K562 (cell line): ENCODE measurements around the gene CSMD2. TPM values are rescaled to one million over a fixed set of nuclear protein-coding genes. Genes with fewer than 3 reads are reported as not detected.

Experiments used
- polyA plus RNA-seq, 8 experiments: library from polyadenylated mRNA; depleted of rRNA in 4 of 8; stranded (reverse) in 5 of 8; unstranded in 3 of 8; fragments of >200 nt; fragmentation: Nextera tagmentation in 2 of 8; fragmentation: Illumina TruSeq in 1 of 8; extraction: Ambion mirVana in 2 of 8; extraction: Trizol in 1 of 8; gene quantifications; 2 replicates each; pipeline versions ENCODE4 v1.2.1 to v1.2.3, GENCODE V29; 2011 to 2014; ENCODE audit warnings: inconsistent platforms in 1 of 8, missing spikeins in 1 of 8
- total RNA-seq, 7 experiments: library from RNA; depleted of rRNA in 6 of 7; stranded (reverse); fragments of >200 nt in 6 of 7; fragmentation: Illumina TruSeq in 2 of 7; extraction: Trizol in 2 of 7; gene quantifications; 2 replicates each; pipeline versions ENCODE4 v1.2.1 to v1.2.3, GENCODE V29; 2011 to 2021; ENCODE audit warnings: low replicate concordance in 1 of 7
- TF ChIP-seq, protein P1 (sequence below): fragments of 200-600 bp; sonication (generic); IDR thresholded peaks from one replicate; pipeline ENCODE4 v1.6.1; 2012; ENCODE audit warnings: mild to moderate bottlenecking, low read depth, low read length, inconsistent platforms

Gene CSMD2
- total and polyA plus RNA-seq, 9 of the 15 experiments (the other 6 are each of a cell fraction or from before 2014, with no cell fraction given): not detected

DNA sequence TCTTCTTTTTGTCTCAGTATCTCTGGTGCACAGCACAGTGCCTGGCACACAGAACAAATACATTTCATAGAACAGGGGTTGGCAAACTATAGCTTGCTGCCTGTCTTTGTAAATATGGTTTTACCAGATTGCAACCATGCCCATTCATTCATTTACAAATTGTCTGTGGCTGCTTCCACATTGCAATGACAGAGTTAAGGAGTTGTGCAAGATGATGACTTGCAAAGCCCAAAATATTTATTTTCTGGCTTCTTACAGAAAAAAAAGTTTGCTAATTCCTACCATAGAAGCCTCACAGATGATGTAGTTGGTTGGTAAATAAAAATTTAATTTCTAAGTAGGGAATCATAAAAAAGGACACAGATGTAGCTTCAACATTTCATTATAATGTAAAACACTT is 312.3 kb downstream of the CSMD2 start (continued):
- TF ChIP-seq, protein P1, sequence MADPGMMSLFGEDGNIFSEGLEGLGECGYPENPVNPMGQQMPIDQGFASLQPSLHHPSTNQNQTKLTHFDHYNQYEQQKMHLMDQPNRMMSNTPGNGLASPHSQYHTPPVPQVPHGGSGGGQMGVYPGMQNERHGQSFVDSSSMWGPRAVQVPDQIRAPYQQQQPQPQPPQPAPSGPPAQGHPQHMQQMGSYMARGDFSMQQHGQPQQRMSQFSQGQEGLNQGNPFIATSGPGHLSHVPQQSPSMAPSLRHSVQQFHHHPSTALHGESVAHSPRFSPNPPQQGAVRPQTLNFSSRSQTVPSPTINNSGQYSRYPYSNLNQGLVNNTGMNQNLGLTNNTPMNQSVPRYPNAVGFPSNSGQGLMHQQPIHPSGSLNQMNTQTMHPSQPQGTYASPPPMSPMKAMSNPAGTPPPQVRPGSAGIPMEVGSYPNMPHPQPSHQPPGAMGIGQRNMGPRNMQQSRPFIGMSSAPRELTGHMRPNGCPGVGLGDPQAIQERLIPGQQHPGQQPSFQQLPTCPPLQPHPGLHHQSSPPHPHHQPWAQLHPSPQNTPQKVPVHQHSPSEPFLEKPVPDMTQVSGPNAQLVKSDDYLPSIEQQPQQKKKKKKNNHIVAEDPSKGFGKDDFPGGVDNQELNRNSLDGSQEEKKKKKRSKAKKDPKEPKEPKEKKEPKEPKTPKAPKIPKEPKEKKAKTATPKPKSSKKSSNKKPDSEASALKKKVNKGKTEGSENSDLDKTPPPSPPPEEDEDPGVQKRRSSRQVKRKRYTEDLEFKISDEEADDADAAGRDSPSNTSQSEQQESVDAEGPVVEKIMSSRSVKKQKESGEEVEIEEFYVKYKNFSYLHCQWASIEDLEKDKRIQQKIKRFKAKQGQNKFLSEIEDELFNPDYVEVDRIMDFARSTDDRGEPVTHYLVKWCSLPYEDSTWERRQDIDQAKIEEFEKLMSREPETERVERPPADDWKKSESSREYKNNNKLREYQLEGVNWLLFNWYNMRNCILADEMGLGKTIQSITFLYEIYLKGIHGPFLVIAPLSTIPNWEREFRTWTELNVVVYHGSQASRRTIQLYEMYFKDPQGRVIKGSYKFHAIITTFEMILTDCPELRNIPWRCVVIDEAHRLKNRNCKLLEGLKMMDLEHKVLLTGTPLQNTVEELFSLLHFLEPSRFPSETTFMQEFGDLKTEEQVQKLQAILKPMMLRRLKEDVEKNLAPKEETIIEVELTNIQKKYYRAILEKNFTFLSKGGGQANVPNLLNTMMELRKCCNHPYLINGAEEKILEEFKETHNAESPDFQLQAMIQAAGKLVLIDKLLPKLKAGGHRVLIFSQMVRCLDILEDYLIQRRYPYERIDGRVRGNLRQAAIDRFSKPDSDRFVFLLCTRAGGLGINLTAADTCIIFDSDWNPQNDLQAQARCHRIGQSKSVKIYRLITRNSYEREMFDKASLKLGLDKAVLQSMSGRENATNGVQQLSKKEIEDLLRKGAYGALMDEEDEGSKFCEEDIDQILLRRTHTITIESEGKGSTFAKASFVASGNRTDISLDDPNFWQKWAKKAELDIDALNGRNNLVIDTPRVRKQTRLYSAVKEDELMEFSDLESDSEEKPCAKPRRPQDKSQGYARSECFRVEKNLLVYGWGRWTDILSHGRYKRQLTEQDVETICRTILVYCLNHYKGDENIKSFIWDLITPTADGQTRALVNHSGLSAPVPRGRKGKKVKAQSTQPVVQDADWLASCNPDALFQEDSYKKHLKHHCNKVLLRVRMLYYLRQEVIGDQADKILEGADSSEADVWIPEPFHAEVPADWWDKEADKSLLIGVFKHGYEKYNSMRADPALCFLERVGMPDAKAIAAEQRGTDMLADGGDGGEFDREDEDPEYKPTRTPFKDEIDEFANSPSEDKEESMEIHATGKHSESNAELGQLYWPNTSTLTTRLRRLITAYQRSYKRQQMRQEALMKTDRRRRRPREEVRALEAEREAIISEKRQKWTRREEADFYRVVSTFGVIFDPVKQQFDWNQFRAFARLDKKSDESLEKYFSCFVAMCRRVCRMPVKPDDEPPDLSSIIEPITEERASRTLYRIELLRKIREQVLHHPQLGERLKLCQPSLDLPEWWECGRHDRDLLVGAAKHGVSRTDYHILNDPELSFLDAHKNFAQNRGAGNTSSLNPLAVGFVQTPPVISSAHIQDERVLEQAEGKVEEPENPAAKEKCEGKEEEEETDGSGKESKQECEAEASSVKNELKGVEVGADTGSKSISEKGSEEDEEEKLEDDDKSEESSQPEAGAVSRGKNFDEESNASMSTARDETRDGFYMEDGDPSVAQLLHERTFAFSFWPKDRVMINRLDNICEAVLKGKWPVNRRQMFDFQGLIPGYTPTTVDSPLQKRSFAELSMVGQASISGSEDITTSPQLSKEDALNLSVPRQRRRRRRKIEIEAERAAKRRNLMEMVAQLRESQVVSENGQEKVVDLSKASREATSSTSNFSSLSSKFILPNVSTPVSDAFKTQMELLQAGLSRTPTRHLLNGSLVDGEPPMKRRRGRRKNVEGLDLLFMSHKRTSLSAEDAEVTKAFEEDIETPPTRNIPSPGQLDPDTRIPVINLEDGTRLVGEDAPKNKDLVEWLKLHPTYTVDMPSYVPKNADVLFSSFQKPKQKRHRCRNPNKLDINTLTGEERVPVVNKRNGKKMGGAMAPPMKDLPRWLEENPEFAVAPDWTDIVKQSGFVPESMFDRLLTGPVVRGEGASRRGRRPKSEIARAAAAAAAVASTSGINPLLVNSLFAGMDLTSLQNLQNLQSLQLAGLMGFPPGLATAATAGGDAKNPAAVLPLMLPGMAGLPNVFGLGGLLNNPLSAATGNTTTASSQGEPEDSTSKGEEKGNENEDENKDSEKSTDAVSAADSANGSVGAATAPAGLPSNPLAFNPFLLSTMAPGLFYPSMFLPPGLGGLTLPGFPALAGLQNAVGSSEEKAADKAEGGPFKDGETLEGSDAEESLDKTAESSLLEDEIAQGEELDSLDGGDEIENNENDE: no peak
